T-helper 1 cell (primary cell): ENCODE data around the gene GPR158.
A peak's percentile ranks its signal among the peaks of the same experiment; 100 is the strongest.
"Not testable (repeated sequence)": the region's sequence is repeated elsewhere in the genome, so short reads cannot be mapped to it uniquely, and the experiment has no call there.

Experiments used
- DNase-seq, 5 donors: peaks; one replicate each; pipeline ENCODE4 v3.0.0-alpha.2; 2012 to 2020
- total RNA-seq, 4 donors: gene quantifications; one replicate each; lab custom pipeline; 2026; lab: John Stamatoyannopoulos, UW

GPR158 gene, protein sequence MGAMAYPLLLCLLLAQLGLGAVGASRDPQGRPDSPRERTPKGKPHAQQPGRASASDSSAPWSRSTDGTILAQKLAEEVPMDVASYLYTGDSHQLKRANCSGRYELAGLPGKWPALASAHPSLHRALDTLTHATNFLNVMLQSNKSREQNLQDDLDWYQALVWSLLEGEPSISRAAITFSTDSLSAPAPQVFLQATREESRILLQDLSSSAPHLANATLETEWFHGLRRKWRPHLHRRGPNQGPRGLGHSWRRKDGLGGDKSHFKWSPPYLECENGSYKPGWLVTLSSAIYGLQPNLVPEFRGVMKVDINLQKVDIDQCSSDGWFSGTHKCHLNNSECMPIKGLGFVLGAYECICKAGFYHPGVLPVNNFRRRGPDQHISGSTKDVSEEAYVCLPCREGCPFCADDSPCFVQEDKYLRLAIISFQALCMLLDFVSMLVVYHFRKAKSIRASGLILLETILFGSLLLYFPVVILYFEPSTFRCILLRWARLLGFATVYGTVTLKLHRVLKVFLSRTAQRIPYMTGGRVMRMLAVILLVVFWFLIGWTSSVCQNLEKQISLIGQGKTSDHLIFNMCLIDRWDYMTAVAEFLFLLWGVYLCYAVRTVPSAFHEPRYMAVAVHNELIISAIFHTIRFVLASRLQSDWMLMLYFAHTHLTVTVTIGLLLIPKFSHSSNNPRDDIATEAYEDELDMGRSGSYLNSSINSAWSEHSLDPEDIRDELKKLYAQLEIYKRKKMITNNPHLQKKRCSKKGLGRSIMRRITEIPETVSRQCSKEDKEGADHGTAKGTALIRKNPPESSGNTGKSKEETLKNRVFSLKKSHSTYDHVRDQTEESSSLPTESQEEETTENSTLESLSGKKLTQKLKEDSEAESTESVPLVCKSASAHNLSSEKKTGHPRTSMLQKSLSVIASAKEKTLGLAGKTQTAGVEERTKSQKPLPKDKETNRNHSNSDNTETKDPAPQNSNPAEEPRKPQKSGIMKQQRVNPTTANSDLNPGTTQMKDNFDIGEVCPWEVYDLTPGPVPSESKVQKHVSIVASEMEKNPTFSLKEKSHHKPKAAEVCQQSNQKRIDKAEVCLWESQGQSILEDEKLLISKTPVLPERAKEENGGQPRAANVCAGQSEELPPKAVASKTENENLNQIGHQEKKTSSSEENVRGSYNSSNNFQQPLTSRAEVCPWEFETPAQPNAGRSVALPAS (N-terminal part only)
- total RNA-seq = 0 reads per million in 4 donors

- peak in 3 of 5 donors; percentile 20 to 45 (median 28) for DNase-seq
Observed at GRCh38 chr10:25174461-25175230, at the start of gene GPR158. Gene GPR158, plus strand, starts transcription at chr10:25175001. Its CDS starts 420 bp downstream, at chr10:25175421.

GRCh38 chr10:25125201-25125611 lies 49.6 kb upstream of the GPR158 start:
- no peak for DNase-seq

DNA sequence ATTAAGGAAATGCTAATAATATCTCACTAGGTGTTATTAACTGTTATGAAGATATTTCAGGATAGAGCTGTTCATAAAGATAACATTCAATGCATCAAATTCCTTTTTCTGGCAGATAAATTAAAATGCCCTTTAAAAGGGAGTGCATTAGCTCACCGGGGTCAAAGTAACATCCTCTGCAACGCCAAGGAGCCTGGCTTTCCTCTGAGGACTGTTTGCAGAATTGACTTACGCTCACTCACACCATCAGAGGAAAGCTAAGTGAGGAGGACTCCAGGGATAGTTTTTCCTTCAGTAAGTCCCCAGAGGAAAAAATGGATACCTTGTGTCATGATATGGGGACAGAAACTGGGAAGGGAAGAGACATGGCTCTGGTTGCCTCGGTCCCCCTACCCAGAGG lies 45.2 kb upstream of the GPR158 start:
- DNase-seq = no peak

DNA sequence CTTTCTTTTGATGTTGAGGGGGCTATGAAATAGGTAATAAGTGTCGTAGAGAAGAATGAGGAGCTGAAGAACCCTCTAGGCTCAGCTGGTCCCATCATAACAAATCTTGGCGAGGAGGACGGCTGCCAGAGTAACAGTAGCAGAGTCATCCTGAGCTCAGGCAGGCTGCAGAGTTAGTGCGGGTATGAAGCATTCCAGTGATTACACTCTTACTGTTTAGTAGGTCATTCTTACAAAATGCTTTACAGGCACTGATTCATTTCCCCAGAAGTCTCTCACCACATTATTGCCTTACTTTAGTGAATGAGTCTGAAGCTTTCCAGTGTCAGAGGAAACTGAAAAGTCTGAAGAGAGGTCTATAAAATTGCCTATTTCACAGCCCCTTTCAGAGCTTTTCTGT lies 43.9 kb upstream of the GPR158 start:
- DNase-seq = no peak

DNA sequence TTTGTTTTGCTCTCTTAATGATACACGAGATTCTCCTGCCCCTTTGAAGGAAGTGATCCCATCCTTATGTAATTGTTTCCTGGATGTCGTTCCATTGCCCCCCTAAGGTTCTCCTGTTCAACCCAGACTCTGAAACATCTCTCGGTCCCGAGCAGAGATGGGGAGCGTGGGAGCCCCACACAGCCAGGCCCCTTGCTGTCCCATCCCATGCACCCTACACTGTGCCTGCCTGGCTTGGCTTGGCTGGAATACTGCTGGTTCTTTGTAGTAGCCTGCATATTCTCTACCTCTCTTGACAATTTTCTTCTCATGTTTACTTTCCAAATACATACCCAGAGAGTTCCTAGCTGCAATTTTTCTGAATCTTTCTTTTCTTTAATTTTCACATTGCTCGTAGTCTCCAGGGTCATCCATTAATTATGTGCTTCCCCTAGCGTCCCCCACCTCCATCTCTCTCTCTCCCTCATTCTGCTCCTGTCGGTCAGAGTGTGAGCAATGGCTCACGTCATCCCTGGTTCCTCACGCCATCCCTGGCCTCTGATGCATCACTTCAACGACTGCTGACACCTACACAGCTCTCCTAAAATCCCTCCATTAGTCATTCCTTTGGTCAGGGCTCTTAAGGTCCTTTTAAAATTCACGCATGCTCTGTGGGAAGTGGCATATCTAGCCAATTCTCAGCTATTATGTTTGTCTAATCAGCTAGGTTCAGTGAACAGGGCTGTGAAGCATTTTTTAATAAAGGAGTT lies 32.5 kb upstream of the GPR158 start:
- no peak for DNase-seq

DNA sequence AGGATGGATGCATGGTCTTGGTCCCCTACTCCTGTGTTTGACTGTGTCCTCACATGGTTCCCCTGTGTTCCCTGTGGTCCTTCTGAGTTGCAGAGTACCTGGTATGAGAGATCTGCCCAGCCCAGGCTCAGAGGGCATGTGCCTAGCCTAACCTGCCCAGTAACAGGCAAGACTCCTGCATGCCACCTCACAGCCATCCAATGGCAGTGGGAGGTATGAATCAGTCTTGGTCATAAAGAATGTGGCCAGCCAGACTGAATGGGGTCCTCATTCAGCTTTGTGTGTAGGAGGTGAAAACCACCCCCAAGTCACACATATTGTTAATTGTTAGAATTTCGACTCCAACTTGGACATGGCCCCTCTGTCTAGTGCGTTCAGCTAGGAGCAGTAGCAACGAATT lies 17.2 kb upstream of the GPR158 start:
- no peak for DNase-seq

GRCh38 chr10:25159591-25159990 lies 15.2 kb upstream of the GPR158 start:
- no peak for DNase-seq

DNA sequence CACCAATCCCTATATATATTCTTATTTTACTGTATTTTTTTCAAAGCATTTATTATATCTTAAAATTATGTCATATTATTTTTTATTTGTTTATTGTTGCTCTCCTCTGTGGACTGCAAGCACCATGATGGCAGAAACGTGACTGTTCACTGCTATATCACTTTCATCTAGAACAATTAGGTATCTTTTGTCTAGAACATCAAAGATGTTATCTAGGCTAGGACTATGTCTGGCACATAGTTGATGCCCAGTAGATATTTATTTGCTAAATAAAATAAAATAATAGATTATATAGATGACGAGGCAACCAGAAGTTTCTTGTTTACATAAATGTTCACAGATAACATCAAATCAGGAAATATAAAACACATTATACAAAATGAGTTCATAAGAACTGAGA lies 12.4 kb upstream of the GPR158 start:
- no peak for DNase-seq

DNA sequence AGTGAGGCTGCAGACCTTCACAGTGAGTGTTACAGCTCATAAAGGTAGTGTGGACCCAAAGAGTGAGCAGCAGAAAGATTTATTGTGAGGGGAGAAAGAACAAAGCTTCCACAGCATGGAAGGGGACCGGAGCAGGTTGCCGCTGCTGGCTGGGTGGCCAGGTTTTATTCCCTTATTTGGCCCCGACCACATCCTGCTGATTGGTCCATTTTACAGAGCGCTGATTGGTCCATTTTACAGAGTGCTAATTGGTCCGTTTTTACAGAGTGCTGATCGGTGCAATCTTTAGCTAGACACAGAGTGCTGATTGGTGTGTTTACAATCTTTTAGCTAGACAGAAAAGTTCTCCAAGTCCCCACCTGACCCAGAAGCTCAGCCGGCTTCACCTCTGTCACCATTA lies 11.3 kb upstream of the GPR158 start:
- DNase-seq = not testable (repeated sequence)

- no peak for DNase-seq
Observed at GRCh38 chr10:25169740-25170139, 5.1 kb upstream of the GPR158 start.

GRCh38 chr10:25170627-25171026 lies 4.2 kb upstream of the GPR158 start:
- no peak for DNase-seq

GRCh38 chr10:25175527-25176420 lies 973 bp downstream of the GPR158 start:
- no peak for DNase-seq

DNA sequence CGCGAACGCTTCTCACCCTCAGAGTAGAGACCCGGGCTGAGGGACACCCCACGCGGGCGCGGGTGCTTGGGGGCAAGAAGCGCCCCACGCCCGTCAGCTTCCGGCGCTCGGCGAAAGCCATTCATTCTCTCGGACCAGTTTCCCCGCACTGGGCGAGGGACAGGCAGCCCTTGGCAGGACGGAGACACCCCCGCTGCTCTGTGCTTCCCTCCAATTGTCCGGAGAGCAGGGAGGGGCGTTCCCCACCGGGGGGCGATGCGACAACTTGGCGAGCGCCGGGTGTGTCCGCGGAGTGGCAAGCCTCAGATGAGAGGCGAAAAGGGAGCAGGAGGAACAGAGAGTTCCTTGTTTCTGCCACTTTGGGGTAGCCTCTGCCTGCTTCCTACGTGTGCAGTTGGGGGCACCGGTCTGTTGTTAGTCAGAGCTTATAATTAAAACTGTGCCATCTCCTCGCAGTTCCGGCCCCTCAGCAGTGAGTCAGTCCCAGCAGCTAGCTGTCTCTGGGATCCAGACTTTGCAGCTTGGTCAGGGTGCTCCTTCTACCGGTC lies 1.7 kb downstream of the GPR158 start:
- no peak for DNase-seq

DNA sequence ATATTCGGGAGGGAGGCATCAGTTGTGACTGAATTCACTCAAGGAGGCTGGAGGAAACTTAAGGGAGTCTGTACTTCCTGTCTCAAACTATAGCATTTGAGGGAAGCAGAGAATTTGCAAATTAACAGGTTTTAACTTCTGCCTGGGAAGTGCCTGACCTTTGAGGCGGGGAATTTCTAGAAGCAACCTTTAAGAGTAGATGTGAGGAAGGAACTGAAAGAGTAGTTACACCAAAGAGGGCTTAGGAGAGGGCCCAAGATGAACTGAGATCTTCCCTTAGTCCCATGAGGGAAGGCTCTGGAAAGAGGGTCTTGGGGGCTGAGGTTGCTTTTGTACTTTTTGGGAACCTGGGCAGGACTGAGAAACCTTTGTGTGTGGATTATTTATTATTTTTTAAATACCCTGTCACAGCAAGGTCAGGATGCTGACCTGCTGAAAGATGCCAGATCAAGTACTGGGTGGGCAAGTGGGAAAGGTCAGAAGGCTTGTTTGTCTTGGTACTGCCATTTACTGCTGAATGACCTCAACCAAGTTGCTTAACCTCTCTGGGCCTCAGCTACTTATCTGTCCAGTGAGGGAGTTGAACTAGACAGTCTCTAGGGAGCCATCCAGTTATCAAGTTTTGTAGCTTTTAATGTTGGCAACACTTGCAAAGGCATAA lies 2.4 kb downstream of the GPR158 start:
- no peak for DNase-seq

GRCh38 chr10:25177754-25178135 lies 2.9 kb downstream of the GPR158 start:
- DNase-seq = no peak

DNA sequence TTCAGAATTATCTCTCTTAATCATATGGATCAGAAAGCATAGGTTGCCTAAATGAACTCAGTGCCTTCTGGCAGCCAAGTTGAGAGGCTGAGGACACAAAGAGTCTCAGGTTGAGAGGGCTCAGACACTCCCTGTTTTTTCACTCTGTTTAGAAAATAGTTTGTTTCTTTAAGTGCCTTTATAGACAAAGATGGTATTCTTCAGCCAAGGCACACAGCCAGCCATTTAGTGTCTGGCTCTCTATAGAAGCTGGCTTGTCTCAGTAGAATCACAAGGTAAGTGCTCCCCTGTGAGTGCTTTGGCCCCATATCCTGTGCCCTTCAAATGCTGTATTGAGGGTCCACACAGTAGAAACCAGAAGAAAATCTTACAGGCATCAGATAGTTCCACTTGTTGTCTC lies 3.6 kb downstream of the GPR158 start:
- no peak for DNase-seq

DNA sequence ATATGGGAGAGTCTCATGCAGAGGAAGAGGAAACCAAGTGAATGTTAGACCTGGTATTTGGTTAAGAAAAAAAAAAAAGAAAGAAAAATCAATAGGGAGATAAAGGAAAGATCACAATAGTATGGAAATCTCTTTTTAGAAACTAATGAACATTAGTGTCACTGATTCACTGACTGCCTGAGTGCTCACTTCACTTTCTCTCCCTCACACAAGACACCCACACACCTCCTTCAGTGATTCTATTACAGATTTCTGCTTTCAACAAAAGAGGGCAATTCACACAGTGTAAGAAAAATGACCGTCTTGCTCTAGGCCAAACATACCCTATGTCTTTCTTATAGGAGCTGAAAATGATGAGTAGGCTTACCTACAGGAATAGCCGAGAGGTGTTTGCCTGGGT lies 6.0 kb downstream of the GPR158 start:
- DNase-seq = no peak

GRCh38 chr10:25182636-25183035 lies 7.8 kb downstream of the GPR158 start:
- DNase-seq = no peak

DNA sequence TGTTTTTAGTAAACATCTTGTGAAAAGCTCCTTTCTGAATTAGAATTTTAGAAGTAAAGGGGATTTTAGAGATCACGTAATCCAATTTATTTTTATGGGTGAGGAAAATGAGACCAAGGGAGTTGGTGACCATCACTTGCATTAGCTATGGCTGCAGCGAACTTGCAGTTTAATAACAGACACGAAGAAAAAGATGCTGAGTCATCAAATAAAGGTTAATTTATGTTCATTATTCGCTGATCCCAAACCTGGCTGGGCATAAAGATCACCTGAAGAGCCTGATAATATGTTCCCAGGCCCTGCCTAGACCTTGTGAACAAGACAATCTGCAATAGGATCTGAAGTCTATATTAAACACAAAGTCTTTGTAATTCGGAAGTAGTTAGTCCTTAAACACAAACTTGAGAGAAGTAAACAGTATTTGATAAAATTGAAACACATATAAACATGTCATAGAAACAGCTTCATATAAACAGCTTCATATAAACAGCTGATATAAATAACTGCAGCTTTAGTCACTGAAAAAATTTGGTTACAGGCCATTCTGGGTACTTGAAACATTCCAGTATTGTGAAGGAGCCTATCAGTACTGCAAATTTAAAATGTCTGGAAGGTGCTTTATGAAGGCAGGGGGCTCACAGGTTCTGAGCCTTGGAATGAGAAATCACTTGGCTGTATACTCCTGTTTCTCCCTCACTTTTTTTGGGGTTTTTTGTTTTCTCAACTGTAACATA lies 16.5 kb downstream of the GPR158 start:
- DNase-seq = no peak
